ACC112 (cell line): ENCODE data around the gene MEIS1.
A peak's percentile ranks its signal among the peaks of the same experiment; 100 is the strongest.

Source experiments
- H2AFZ ChIP-seq: fragments of 200-600 bp; sonication (generic); one replicate; pipeline ENCODE4 v1.6.0; 2017; ENCODE audit warnings: antibody characterized with exemption, low read length; ENCODE audit not compliant: unreplicated experiment
- H3K27ac ChIP-seq: fragments of 200-600 bp; sonication (generic); 2 replicates; pipeline ENCODE4 v1.5.1; 2014; ENCODE audit warnings: low read depth, mild to moderate bottlenecking, antibody characterized with exemption, low read length, moderate library complexity
- H3K27me3 ChIP-seq: fragments of 200-600 bp; sonication (generic); 2 replicates; pipeline ENCODE4 v1.6.1; 2014; ENCODE audit warnings: mild to moderate bottlenecking, antibody characterized with exemption, low read length, moderate library complexity, mixed read lengths; ENCODE audit not compliant: insufficient read depth
- H3K36me3 ChIP-seq: fragments of 200-600 bp; sonication (generic); 2 replicates; pipeline ENCODE4 v1.6.1; 2016; ENCODE audit warnings: mild to moderate bottlenecking, antibody characterized with exemption, low read length, moderate library complexity, mixed read lengths; ENCODE audit not compliant: insufficient read depth
- H3K4me1 ChIP-seq: fragments of 200-600 bp; sonication (generic); one replicate; pipeline ENCODE4 v1.6.1; 2016; ENCODE audit warnings: low read length, mixed read lengths; ENCODE audit not compliant: insufficient read depth, unreplicated experiment, control insufficient read depth
- H3K4me3 ChIP-seq: fragments of 200-600 bp; sonication (generic); 2 replicates; pipeline ENCODE4 v1.5.1; 2014; ENCODE audit warnings: mild to moderate bottlenecking, low read depth, low read length
- H3K79me2 ChIP-seq: fragments of 200-600 bp; sonication (generic); one replicate; pipeline ENCODE4 v1.6.0; 2016; ENCODE audit warnings: low read length; ENCODE audit not compliant: control insufficient read depth, unreplicated experiment, insufficient read depth

MEIS1 gene

DNA sequence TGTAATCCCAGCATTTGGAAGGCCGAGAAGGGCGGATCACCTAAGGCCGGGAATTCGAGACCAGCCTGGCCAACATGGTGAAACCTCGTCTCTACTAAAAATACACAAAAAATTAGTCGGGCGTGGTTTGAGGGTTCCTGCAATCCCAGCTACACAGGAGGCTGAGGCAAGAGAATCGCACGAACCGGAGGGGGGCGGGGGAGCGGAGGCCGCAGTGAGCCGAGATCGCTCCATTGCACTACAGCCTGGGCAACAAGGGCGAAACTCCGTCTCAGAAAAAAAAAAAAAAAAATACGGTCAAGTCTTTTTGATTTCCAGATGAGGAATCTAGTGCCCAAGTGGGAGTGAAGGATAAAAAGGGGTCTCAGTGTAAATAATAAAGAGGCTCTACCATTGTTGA is 16.5 kb upstream of the MEIS1 start:
- Histone ChIP-seq H3K27ac (no peak overlapping the region), H3K79me2 (no peaks in the 10 kb centered on the region), H3K4me3 (no peak overlapping the region), H2AFZ (no peak overlapping the region), H3K36me3 (no peaks in the 10 kb centered on the region), H3K4me1 (no peaks in the 10 kb centered on the region), H3K27me3 (peaks cover 11% of the 10 kb centered on the region)

DNA sequence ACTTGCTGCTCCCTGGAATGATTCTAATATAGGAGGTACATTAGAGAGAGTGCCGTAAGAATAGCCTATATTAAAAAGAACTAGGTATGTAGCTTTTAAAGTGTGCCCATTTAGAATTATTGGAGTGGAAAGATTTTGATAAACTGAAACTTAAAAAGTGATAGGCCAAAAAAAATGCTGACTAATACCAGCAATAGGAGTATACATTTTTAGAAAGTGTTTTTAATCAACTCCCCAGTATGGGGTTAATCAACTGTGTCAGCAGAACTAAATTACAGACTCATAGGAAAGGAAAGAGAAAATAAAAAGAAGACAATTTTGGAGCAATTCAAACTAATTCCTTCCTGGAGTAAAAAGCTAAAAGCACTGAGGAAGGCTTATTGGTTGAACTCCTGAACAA is 13.3 kb upstream of the MEIS1 start:
- Histone ChIP-seq H3K4me1 (no peaks in the 10 kb centered on the region), H3K27me3 (peaks cover 15% of the 10 kb centered on the region), H3K79me2 (no peaks in the 10 kb centered on the region), H3K4me3 (no peak overlapping the region), H3K27ac (no peak overlapping the region), H2AFZ (no peak overlapping the region), H3K36me3 (no peaks in the 10 kb centered on the region)

DNA sequence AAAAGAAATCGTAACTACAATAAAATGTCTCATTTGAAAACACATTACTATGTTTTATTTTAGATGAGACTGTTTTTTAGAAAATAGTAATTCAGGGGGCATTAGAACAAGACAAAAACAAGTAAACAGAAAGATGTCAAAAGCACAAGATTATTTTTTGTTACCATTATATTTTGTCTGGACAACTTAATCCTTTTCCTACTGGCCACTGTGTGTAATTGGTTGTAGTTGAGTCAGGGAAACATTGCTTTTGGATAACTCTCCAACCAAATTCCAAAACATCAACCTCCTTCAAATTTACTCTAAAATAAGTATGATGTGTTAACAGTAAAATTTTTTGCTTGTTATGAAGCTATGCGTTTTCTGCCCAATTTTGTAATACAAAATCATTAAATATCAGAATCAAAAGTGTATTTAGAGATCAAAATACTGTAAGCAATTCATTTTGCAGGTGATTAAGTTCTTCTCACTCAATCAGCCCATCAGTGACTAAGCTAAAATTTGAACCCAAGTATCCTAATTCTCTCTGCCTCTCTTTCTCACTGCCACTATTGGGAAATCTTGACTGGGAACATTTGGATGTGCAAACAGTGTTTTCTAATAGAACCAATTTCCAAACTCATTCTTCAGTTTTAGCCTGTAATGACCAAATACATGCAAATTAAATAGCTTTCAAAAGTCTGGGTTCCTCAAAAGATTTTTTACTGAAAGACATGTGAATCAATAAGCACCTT is 11.4 kb upstream of the MEIS1 start:
- no peak overlapping the region for H3K27ac ChIP-seq
- H2AFZ ChIP-seq: no peak overlapping the region
- no peaks in the 10 kb centered on the region for H3K4me1 ChIP-seq
- H3K27me3 ChIP-seq: peaks cover 32% of the 10 kb centered on the region
- H3K4me3 ChIP-seq: no peak overlapping the region
- H3K79me2 ChIP-seq: no peaks in the 10 kb centered on the region
- H3K36me3 ChIP-seq: no peaks in the 10 kb centered on the region

DNA sequence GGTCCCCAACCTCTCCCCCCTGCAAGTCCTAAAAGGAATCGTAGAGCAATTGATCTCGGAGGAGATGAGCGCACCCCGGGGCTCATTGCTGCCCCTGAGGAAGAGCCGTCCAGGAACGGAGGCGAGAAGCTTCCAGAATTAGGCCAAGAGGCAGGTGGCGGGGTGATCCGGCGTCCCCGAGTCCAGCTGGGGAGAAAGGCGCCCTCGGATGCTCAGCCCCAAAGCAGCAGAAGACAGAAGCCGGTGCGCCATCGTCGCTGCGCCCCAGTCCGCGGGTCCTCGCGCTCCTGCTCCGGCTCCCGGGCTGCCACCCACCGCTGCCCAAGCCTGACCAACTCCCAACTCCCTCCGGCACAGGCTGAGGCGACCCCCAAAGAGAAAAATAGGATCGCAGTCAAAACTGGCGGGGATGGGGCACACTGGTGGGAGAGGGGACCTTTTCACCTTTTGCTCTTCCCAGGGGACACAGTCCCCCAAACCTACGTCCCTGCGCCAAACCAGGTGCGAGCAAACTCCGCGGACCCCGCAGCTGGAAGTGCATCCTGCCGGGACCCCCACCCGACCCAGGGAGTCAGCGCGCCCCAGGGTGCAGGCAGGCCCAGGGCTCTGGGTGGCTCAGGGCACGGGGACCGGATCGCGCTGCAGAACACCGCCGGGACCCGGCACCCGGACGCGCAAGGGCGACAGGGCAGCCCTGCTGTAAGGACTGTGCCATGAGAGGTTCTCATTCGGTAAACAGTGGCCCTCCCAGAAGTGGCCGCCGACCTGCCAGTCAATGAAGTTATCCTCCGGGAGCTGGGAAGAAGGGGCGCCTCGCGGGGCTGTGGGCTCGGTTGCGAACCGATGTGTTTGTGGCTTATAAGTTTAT is 8.4 kb upstream of the MEIS1 start:
- no peak overlapping the region for H2AFZ ChIP-seq
- H3K27me3 ChIP-seq: peaks cover 32% of the 10 kb centered on the region
- H3K79me2 ChIP-seq: no peaks in the 10 kb centered on the region
- H3K27ac ChIP-seq: no peak overlapping the region
- H3K4me1 ChIP-seq: no peaks in the 10 kb centered on the region
- peak overlapping the region; percentile 71 for H3K4me3 ChIP-seq
- no peaks in the 10 kb centered on the region for H3K36me3 ChIP-seq

DNA sequence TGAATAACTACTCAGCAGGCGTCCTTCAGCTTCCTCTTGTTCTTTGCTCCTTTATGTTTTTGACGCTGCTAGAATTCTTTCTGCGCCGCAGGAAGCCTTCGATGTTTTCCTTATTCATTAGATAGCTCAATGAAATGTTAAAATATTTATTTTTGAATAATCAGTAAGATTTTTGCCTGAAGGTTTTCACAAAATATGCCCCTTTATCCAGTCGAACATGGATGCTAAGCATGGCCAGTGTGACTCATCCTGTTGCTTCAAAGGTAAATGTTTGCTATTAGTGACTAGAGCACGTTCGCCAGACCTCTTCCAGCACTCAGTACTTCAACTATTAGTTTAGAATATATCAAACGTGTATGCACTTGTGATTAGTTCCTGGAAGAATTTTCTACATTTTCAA is 7.6 kb upstream of the MEIS1 start:
- Histone ChIP-seq H2AFZ (no peak overlapping the region), H3K4me3 (no peak overlapping the region), H3K27ac (no peak overlapping the region), H3K79me2 (no peaks in the 10 kb centered on the region), H3K4me1 (no peaks in the 10 kb centered on the region), H3K27me3 (peaks cover 32% of the 10 kb centered on the region), H3K36me3 (no peaks in the 10 kb centered on the region)

DNA sequence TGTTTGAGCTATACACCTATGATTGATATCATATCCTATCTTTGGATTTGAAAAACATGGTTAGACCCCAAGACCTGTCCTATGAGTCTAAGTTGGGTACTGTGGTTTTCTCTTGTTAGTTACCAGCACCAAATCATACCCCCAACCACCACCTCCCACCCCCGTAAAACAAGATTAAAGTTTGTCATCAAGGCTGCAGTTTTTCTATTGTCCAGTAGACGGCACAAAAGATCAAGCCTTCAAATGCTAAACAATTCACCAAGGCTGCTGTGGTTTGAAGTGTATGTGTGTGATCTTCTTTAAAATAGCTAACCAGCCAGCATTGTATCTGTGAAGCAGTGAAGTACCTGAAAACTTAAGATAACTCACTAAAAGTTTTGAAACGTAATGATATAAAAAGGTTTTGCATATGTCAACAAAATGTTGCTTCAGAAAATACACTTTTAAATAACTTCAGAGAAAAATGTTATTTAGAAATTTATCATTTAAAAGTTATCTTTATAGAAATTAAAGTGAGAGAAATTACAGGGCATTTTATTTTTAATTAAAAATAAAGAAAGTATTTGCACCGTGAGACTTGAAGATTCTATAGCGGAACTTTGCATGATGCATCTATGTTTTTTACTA is 5.8 kb upstream of the MEIS1 start:
- H3K27me3 ChIP-seq: peaks cover 32% of the 10 kb centered on the region
- no peaks in the 10 kb centered on the region for H3K79me2 ChIP-seq
- H3K4me3 ChIP-seq: no peak overlapping the region
- no peak overlapping the region for H2AFZ ChIP-seq
- H3K27ac ChIP-seq: no peak overlapping the region
- H3K4me1 ChIP-seq: no peaks in the 10 kb centered on the region
- H3K36me3 ChIP-seq: no peaks in the 10 kb centered on the region

DNA sequence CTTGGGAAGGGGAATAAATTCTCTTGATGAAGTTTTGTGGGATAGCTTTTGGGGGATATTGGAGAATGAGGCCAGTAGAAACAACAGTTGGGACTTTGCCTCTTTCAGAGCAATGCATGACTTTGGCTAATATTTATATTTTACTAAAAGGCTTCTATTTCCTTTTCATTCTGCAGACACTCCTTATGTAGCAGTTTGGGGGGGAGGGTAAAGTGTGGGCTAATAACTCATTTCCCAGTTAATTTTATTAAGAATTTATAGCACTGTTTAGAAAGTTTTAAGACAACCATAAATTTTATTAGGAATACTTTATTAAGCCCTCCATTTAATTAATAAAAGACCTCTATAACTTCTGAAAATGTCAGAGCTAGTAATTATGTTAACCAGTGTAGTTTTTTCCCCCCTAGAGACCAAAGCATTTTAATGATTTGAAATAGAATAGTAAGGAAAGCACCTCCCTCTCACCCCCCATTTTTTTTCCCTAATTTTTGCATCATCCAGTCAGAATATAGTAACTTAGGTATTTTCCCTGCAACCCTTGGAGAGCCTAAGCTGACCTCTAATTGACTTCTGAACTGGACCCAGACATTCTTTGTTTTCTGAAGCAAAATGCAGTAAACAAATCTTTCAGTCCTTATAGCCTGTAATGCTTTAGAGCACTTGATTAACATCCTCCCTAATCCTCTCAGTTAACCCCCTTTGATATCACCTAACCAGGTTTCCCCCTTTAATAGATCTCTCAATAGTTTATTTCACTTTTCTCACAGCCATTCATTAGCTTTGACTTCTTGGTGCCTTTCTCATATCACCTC is 5.0 kb upstream of the MEIS1 start:
- Histone ChIP-seq H3K4me3 (no peak overlapping the region), H3K36me3 (no peaks in the 10 kb centered on the region), H3K27ac (no peak overlapping the region), H3K4me1 (no peaks in the 10 kb centered on the region), H3K79me2 (no peaks in the 10 kb centered on the region), H2AFZ (no peak overlapping the region), H3K27me3 (peaks cover 32% of the 10 kb centered on the region)

DNA sequence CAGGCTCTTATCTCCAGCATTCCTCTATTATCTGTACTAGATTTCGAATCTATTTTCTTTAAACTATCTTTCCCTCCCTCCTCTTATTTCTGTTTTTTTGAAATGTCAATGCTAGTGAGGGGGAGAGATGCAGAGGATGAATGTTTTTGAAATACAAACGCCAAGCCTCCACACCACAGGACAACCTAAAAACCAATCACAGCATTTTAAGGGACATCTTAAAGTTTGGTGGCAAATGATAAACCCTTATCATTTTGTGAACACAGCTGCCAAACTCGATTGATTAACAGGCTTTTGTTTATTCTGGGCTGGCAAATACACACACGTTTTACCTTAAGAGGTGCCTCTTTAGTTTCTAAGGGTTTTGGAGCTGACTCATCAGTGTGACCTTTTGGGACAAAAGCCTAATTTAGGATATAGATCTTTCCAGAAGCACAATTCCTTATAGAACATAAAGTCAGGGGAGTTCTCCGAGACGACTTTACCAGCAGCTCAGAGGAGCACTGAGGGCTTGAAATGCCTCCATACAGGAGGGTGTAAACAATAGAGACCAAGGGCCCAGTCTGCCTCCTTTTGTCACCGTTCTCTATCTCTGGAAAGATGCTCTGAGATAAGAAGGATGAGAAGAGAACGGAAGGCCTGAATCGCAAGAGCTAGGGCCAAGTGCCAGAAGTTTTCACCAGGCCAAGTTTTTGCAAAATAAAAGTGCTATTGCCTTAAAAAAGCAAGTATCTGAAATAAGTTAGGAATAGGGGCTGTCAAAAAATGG is 4.2 kb upstream of the MEIS1 start:
- H3K4me1 ChIP-seq: no peaks in the 10 kb centered on the region
- H2AFZ ChIP-seq: no peak overlapping the region
- peaks cover 3% of the 10 kb centered on the region for H3K79me2 ChIP-seq
- no peak overlapping the region for H3K27ac ChIP-seq
- peaks cover 28% of the 10 kb centered on the region for H3K27me3 ChIP-seq
- no peaks in the 10 kb centered on the region for H3K36me3 ChIP-seq
- no peak overlapping the region for H3K4me3 ChIP-seq

DNA sequence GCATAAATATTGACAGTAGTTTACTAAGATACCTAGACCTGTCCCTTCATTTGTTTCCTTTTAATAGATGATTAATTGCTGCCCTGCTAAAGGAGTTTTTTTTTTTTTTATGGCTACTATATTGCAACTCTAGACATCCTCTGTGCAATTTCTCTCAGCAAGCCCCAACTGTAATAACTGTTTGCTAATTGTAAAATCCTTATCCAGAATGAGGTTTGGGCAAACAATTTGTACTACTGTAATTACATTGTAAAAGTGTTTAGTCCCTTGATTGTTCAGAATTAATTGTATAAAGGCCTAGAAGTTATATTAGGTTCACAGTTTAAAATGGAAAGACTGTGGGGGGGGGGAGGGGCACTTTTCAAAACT is 3.7 kb upstream of the MEIS1 start:
- Histone ChIP-seq H3K4me3 (no peak overlapping the region), H3K27me3 (peaks cover 23% of the 10 kb centered on the region), H3K36me3 (no peaks in the 10 kb centered on the region)

More for the DNA sequence above, 3.7 kb upstream of the MEIS1 start:
- Histone ChIP-seq H3K4me1 (no peaks in the 10 kb centered on the region), H2AFZ (no peak overlapping the region), H3K79me2 (peaks cover 8% of the 10 kb centered on the region), H3K27ac (no peak overlapping the region)
